Measurements from ENCODE around the gene BCL11A. TPM values are rescaled to one million over a fixed set of nuclear protein-coding genes. Genes with fewer than 3 reads are reported as not detected.

The BCL11A gene
- total RNA-seq, 1 donor from 2014 or later = 46.2 TPM

GRCh38 chr2:60447943-60448342 lies 105.5 kb downstream of the BCL11A start:
- TF ChIP-seq CTCF (IDR thresholded peaks at IDR 0.05; ENCODE audit: unreplicated experiment) = no peak
- no peaks in the 10 kb centered on the region for H3K9me3 Mint-ChIP-seq (ENCODE audit: low read depth)
- no peak overlapping the region for H3K4me3 Mint-ChIP-seq (ENCODE audit: low read depth)
- no peak overlapping the region for H3K27ac Mint-ChIP-seq
- DNase-seq (ENCODE audit: low spot score, unreplicated experiment) = no peak
- H3K36me3 Mint-ChIP-seq (ENCODE audit: insufficient read depth) = no peaks in the 10 kb centered on the region
- peaks cover 38% of the 10 kb centered on the region for H3K27me3 Mint-ChIP-seq
- H3K4me1 Mint-ChIP-seq (ENCODE audit: low read depth) = peaks cover 4% of the 10 kb centered on the region

- no peak for DNase-seq (ENCODE audit: low spot score, unreplicated experiment)
- H3K4me1 Mint-ChIP-seq (ENCODE audit: low read depth) = peaks cover 4% of the 10 kb centered on the region
- no peaks in the 10 kb centered on the region for H3K36me3 Mint-ChIP-seq (ENCODE audit: insufficient read depth)
- no peak for TF ChIP-seq CTCF (IDR thresholded peaks at IDR 0.05; ENCODE audit: unreplicated experiment)
- H3K27ac Mint-ChIP-seq = no peak overlapping the region
- no peaks in the 10 kb centered on the region for H3K9me3 Mint-ChIP-seq (ENCODE audit: low read depth)
- no peak overlapping the region for H3K4me3 Mint-ChIP-seq (ENCODE audit: low read depth)
- H3K27me3 Mint-ChIP-seq = peaks cover 44% of the 10 kb centered on the region
These were observed 106.8 kb downstream of the BCL11A start for GRCh38 chr2:60446413-60447267.

GRCh38 chr2:60445684-60446179 lies 107.7 kb downstream of the BCL11A start:
- H3K4me1 Mint-ChIP-seq (ENCODE audit: low read depth) = peaks cover 4% of the 10 kb centered on the region
- H3K27me3 Mint-ChIP-seq = peaks cover 51% of the 10 kb centered on the region
- H3K36me3 Mint-ChIP-seq (ENCODE audit: insufficient read depth) = no peaks in the 10 kb centered on the region
- no peak overlapping the region for H3K4me3 Mint-ChIP-seq (ENCODE audit: low read depth)
- no peak for TF ChIP-seq CTCF (IDR thresholded peaks at IDR 0.05; ENCODE audit: unreplicated experiment)
- H3K9me3 Mint-ChIP-seq (ENCODE audit: low read depth) = no peaks in the 10 kb centered on the region
- DNase-seq (ENCODE audit: low spot score, unreplicated experiment) = no peak
- no peak overlapping the region for H3K27ac Mint-ChIP-seq

GRCh38 chr2:60442608-60443007 lies 110.8 kb downstream of the BCL11A start:
- H3K4me3 Mint-ChIP-seq (ENCODE audit: low read depth) = no peak overlapping the region
- peaks cover 44% of the 10 kb centered on the region for H3K27me3 Mint-ChIP-seq
- H3K36me3 Mint-ChIP-seq (ENCODE audit: insufficient read depth) = no peaks in the 10 kb centered on the region

GRCh38 chr2:60441800-60442199 lies 111.7 kb downstream of the BCL11A start:
- DNase-seq (ENCODE audit: low spot score, unreplicated experiment) = no peak
- Mint-ChIP-seq H3K27ac (no peak overlapping the region), H3K9me3 (ENCODE audit: low read depth) (no peaks in the 10 kb centered on the region), H3K27me3 (peaks cover 45% of the 10 kb centered on the region), H3K4me1 (ENCODE audit: low read depth) (peaks cover 16% of the 10 kb centered on the region), H3K4me3 (ENCODE audit: low read depth) (no peak overlapping the region), H3K36me3 (ENCODE audit: insufficient read depth) (no peaks in the 10 kb centered on the region)
- TF ChIP-seq CTCF (IDR thresholded peaks at IDR 0.05; ENCODE audit: unreplicated experiment) = no peak

More at GRCh38 chr2:60442608-60443007, 110.8 kb downstream of the BCL11A start:
- H3K27ac Mint-ChIP-seq = no peak overlapping the region
- DNase-seq (ENCODE audit: low spot score, unreplicated experiment) = no peak
- H3K4me1 Mint-ChIP-seq (ENCODE audit: low read depth) = peaks cover 16% of the 10 kb centered on the region
- no peak for TF ChIP-seq CTCF (IDR thresholded peaks at IDR 0.05; ENCODE audit: unreplicated experiment)
- no peaks in the 10 kb centered on the region for H3K9me3 Mint-ChIP-seq (ENCODE audit: low read depth)

Data from progenitor cell of endocrine pancreas (in vitro differentiated cells).